ENCODE results near the gene MZT2A.
"Not testable (repeated sequence)": the region's sequence is repeated elsewhere in the genome, so short reads cannot be mapped to it uniquely, and the experiment has no call there.

- TF ChIP-seq CTCF (conservative IDR thresholded peaks at IDR 0.05 in 1 of 2, IDR thresholded peaks at IDR 0.05 in 1 of 2; ENCODE audit: low read depth in 1 of 2, low read length in 2 of 2); EZH2 (IDR thresholded peaks at IDR 0.05; ENCODE audit: low read length, missing control alignments): not testable (repeated sequence)
Observed at GRCh38 chr2:131515235-131515634, 23.0 kb upstream of the MZT2A start.
